Ramos (cell line): ENCODE data around the gene GRK5.

Experiments used
- in situ Hi-C: fragments of 300-500 bp; cut with MboI; formaldehyde crosslinking; loops from one replicate; pipeline ENCODE4 v1.14.3; 2022; ENCODE audit warnings: low sequenced_read_pairs; ENCODE audit not compliant: unreplicated experiment

Gene GRK5

DNA sequence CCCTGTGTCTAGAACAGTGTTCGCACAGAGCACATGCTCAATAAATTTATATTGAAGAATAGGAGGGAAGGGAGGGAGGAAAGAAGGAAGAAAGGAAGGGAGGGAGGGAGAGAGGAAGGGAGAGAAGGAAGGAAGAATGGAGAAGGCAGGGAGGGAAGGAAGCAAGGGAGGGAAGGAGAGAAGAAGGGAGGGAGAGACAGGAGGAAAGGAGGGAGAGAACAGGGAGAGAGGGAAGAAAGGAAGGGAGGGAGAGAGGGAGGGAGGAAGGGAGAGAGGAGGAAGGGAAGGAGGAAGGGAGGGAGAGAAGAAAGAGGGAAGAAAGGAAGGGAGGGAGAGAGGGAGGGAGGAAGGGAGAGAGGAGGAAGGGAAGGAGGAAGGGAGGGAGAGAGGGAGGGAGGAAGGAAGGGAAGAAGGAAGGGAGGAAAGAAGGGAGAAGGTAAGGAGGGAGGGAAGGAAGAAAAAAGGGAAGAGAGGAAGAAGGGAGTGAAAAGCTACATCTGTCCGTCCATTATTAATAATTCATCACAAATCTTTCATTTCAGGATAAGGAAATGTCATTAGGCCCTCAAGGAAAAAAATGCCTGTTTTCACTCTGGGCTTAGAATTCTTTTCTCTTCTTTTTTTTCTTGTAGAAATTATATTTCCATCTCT is 79.7 kb downstream of the GRK5 start:
- in situ Hi-C loops = no loop called here

DNA sequence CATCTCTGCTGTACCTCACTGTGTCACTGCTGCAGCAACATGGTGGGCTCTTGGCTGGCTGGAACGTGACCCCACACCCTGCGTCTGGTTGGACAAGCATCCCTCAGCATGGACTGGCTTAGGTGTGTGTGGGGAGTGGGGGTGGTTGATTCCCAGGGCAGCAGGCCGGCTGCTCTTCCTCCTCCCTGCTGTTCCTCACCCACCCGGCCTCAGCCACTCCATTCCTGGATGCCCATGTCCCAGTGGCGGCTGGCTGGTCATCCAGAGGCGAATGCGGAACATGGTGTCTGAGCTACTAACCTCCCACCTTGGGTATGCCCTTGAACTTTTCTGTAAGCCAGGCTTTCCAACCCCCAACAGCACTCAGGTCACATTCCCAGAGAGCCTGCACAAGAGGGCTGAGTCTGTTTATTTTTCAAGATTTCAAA is 81.2 kb downstream of the GRK5 start:
- in situ Hi-C loops = no loop called here

- in situ Hi-C loops = no loop called here
These were observed 82.0 kb downstream of the GRK5 start for GRCh38 chr10:119289227-119289920.

GRCh38 chr10:119290301-119291048 is 83.1 kb downstream of the GRK5 start:
- in situ Hi-C loops = no loop called here

- in situ Hi-C loops = no loop called here
These were observed 84.0 kb downstream of the GRK5 start for GRCh38 chr10:119291223-119291900.

DNA sequence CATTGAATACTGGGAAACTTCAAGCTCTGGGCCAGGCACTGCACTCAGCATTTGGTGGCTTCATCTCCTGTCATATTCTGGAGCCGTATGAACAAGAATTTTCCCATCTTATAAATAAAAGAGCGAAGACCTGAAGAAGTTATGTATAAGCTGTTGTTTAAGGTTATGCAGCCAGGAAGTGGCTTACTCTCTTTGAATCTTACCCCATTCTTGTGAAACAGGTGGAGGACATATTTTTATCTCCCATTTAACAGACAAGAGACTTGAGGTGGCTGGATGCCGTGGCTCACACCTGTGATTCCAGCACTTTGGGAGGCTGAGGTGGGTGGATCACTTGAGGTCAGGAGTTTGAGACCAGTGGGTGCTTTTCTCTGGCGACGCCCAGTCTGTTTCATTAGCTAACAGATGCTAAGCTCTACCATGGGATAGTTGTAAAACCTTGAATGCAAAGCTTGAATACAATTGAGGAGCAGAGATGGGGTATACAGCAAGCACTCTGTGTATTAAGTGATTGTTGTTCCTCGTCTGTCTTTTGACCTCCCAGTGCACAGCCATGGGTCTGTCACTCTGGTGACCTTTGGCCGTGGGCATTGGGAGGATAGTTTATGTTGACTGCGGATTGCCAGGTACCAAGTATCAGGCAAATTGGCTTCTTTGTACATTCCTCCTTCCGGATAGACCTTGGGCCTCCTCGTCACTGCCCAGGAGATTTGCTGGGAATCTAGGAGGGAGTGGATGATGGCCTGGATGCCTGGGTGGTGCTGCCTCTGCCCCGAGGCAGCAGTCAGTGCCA is 85.8 kb downstream of the GRK5 start:
- in situ Hi-C loops = no loop called here

DNA sequence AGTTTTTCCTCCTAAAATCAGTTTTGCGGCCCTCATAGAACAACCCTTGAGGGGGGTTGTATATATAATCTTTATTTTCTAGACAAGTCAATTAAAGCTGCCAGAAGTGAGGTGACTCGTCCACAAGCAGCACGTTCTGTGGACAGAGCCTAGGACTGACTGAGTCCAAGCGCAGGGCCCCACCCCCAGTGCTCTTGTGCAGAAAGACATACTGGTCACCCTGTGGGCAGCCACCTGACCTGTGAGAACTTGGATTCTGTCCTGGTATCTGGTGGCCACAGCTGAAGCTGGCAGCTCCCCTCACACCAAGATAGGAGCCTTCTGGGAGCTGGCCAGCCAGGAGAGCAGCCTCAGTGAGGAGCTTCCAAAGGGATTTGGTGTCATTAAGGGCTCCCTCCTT is 89.3 kb downstream of the GRK5 start:
- in situ Hi-C loops = no loop called here

DNA sequence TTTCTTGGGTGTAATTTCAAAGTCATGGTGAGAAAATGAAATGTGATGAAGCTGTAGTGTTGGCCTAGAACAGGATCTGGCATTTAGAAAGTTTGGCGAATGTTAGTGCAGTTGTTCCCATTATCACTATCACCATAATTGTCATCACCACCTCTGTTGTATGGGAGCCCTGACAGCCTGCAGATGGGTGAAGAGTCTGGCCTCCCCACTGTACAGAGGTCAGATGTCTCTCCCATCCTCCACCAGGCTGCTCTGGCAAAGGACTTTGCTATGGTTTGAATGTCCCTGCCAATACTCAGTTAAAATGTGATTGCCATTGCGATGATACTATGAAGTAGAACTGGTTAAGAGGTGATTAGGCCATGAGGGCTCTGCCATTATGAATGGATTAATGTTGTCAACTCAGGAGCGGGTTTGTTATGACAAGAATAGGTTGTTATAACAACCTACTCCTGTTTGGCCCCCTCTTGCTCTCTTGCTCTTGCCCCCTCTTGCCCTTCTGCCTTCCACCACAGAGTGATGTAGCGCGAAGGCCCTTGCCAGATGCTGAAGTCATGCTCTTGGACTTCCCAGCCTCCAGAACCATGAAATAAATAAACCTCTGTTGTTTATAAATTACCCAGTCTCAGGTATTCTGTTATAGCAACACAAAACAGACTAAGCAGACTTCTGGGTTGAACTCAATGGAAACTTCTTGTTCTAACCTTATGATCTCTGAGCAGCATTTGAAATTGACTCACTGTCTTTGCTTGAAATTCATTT is 90.0 kb downstream of the GRK5 start:
- in situ Hi-C loops = no loop called here

- in situ Hi-C loops = no loop called here
These were observed 91.4 kb downstream of the GRK5 start for GRCh38 chr10:119298810-119299209.

DNA sequence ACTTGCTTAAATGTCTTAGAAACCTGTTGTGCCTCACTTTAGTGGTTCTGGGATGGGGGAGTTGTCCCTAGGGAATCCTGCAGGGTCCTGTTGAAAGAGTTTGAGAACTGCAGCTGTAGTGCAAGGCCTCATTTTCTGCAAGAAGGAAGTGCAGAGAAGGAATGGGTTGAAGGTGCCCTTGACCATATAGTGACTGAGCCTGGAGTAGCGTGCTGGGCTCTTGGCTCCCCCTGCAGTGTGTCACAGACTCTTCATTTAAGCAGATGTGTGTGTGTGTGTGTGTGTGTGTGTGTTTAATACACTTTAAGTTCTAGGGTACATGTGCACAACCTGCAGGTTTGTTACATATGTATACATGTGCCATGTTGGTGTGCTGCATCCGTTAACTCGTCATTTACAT is 92.2 kb downstream of the GRK5 start:
- in situ Hi-C loops = no loop called here

DNA sequence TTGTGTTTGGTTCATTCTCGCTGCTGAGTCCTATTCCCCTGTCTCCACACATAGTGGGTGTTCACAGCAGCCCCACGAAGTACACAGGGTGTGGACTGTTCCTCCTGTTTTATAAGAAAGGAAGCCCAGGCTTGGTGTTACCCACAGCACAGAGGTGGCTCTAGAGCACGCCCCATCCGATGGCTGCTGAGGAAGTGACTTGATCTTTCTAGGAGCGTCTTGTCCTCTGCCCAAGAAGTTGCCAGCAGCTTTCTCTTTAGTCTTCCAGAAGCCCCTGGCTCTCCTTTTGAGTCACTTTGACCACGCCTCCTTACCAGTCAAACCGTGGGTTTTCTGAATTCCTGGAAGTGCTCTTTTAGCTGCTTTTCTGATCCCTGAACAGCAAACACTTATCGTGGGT is 94.0 kb downstream of the GRK5 start:
- in situ Hi-C loops = no loop called here

DNA sequence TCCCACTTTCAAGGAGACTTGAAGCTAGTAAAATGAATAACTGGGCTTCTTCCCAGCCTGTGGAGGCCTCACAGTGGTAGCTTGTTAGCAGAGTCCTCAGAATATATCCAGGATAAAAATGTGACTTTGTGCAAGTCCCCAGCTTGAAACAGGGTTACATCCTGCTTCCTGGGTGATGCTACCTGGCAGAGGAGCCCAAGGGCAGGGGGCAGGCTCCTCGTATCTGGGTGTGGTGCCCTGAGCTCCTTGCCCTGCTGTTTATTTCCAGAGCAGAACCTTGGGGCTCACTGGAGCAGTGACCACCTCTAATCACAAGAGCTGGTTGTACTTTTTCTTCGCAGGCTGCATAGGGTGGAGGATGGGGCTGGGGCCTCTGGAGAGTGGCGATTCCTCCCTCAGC is 94.8 kb downstream of the GRK5 start:
- in situ Hi-C loops = no loop called here

DNA sequence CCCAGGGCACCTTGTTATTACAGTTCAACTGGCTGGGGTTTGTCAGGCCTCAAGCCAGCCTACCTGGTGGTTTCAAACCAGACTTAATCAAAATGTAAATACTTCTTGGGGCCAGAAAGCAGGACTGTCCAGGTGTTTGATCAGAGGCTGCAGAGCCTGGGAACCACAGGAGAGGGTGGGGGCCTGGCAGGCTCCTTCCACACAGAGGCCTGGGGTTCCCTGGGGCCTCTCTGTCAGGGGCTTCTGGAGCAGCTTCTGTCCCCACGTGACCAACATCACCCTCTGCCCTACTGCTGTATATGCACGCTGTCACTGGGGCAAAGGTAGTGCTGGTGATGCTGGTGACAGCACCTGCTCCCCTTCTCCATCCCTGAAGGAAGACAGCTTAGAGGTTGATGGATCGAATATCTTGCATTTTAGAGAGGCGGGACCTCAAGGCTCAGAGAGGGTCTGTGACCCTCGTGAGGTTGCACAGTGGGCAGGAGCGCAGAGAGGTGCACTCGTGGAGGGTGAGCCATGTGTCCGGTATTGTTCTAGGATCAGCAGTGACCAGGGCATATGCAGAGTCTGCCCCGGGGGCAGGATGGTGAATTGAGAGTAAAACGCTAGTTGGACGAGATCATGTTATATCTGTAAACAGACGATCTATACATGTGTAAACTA is 95.4 kb downstream of the GRK5 start:
- in situ Hi-C loops = no loop called here

DNA sequence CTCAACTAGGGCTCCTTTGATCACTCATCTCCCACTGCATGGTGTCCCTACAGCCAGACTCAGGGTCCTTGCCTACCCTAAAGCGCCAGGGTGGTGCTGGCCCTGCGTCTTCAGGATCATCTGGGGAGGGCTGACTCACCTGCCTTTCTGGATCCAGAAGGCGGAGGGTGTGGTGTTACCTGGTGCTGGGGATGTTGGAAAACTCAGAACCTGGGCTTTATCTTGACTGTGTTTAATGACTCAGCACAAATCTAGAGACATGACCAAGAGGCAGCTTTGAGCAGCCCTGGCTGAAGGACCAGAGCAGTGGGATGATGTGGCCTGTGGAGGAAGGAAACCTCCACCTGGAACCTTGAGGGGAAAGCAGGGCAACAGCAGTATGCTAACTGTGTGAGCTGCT is 96.5 kb downstream of the GRK5 start:
- in situ Hi-C loops = no loop called here

DNA sequence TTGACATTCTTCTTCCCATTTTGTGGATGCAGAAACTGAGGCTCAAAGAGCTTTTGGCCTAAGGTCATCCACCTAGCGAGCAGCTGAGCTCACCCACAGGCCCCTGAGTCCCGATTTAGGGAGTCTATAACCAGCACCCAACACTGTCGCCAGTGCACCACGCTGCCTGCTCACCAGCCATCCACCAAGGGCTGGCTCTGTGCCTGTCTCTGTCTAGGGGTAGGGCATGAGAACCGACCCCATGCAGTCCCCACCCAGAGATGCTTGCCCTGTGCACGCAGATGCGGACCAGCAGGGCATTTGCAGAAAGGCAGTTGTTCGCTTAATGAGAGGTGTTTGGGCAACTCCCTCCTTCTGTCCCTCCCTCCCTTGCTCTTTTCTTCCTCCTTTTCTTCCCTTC is 97.2 kb downstream of the GRK5 start:
- in situ Hi-C loops = no loop called here

GRCh38 chr10:119305860-119306513 is 98.6 kb downstream of the GRK5 start:
- in situ Hi-C loops = no loop called here

DNA sequence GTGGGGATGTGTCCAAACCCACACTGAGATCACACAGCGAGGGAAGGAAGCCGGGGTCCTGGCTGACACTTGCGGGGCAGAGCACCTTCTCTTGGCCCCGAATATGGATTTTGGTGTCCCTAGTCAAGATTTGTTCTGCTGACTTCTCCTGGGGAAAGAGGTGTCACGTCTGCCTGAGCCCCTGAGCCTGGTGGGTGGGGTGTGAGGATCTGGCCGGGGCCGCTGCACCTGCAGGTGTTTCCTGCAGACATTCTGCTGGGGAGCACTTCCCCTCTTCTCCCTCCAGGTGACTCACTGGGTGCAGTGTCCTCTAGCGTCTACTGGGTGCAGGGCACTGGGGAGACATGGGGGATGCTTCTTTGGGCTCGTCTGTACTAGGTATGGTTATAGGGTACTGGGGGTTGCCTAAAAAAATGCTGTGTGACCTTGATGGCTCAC is 99.2 kb downstream of the GRK5 start:
- in situ Hi-C loops = no loop called here

DNA sequence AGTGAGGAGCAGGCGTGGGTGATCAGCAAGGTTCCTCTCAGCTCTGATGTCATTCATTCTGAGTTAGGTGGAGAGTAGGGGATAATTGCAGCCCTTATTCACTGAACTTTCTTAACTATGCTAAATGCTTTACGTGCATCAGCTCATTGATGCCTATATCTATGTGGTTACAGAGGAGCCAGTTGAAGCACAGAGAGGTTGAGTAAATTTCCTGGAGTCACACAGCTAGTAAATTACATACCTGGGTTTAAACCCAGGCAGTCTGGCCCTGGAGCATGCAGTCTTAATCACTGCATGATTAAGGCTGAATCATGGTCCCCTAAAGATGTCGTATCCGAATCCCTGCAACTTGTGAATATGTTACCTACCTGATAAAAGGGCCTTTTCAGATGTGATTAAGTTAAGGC is 99.6 kb downstream of the GRK5 start:
- in situ Hi-C loops = no loop called here
